Lung (tissue), 12 donors: ENCODE measurements around the gene CPT1B. TPM values are rescaled to one million over a fixed set of nuclear protein-coding genes. Genes with fewer than 3 reads are reported as not detected.

Source experiments
- ATAC-seq: fragments of 200-7000 bp; cut with Tn5 transposase; one replicate; pipeline ENCODE4 v1.9.1; 2020; ENCODE audit warnings: moderate number of reproducible peaks; ENCODE audit not compliant: insufficient read depth, low FRiP score
- DNase-seq, 3 donors: peaks; one replicate each; pipeline ENCODE4 v3.0.0-alpha.2; 2013 to 2017
- H3K27ac ChIP-seq, 2 donors: one replicate each; pipeline ENCODE4 v1.5.1; 2013; ENCODE audit warnings: mild to moderate bottlenecking in 2 of 2, moderate library complexity in 2 of 2, control low read depth in 1 of 2, inconsistent platforms in 1 of 2, low read depth in 1 of 2, low read length in 1 of 2
- H3K27me3 ChIP-seq, 3 donors: one replicate each; pipeline ENCODE4 v1.5.1; 2013; ENCODE audit warnings: low read length in 2 of 3; ENCODE audit not compliant: control insufficient read depth in 3 of 3, insufficient read depth in 3 of 3
- H3K36me3 ChIP-seq, 4 donors: one replicate each; pipeline ENCODE4 v1.5.1; 2013; ENCODE audit warnings: low read length in 4 of 4, mild to moderate bottlenecking in 1 of 4, moderate library complexity in 1 of 4; ENCODE audit not compliant: control insufficient read depth in 4 of 4, insufficient read depth in 4 of 4
- H3K4me1 ChIP-seq, 5 donors: one replicate each; pipeline ENCODE4 v1.5.1; 2013; ENCODE audit warnings: low read length in 5 of 5, mild to moderate bottlenecking in 2 of 5, moderate library complexity in 1 of 5; ENCODE audit not compliant: control insufficient read depth in 5 of 5, insufficient read depth in 5 of 5
- H3K4me3 ChIP-seq: one replicate; pipeline ENCODE4 v1.5.1; 2013; ENCODE audit warnings: mild to moderate bottlenecking, control low read depth, moderate library complexity
- H3K9ac ChIP-seq, 2 donors: one replicate each; pipeline ENCODE4 v1.5.1; 2013; ENCODE audit warnings: low read length in 2 of 2, control low read depth in 1 of 2; ENCODE audit not compliant: insufficient read depth in 1 of 2
- H3K9me3 ChIP-seq, 4 donors: one replicate each; pipeline ENCODE4 v1.5.1; 2013; ENCODE audit warnings: low read length in 3 of 4, mild to moderate bottlenecking in 1 of 4, moderate library complexity in 1 of 4; ENCODE audit not compliant: control insufficient read depth in 4 of 4, insufficient read depth in 3 of 4
- CTCF ChIP-seq: IDR thresholded peaks from 2 replicates; pipeline ENCODE4 v1.5.1; 2012; ENCODE audit warnings: mild to moderate bottlenecking; ENCODE audit errors: control extremely low read depth, extremely low read depth
- WGBS, 2 donors: extraction: QIAGEN DNeasy Blood & Tissue Kit; methylation state at CpG; one replicate each; pipeline ENCODE4 v1.1.7; 2013; 5-methylcytosine and 5-hydroxymethylcytosine counted together
- polyA plus RNA-seq, 2 donors: library from polyadenylated mRNA; stranded (reverse); fragments of 200-250 nt; gene quantifications; one replicate each; pipeline ENCODE4 v1.2.1, GENCODE V29; 2013
- total RNA-seq, 2 donors: library from RNA; depleted of rRNA in 1 of 2; stranded (reverse); fragments of >200 nt in 1 of 2; gene quantifications; one replicate each; pipeline ENCODE4 v1.2.1, GENCODE V29; 2014 to 2021
- donor health status: control.
- donor health status: control.
- donor health status: Bipolar disorder and iron deficiency.
- donor health status: healthy.
- donor health status: DM: yes; HTN: yes; CAD: no.

Gene CPT1B
- total and polyA plus RNA-seq, 4 donors, result 5.7 to 21.2 (median 13.2) TPM

- H3K36me3 ChIP-seq, result peaks cover 0 to 11% (median 0%) of the 10 kb centered on the region in 4 donors
- ATAC-seq (no peak), DNase-seq (peak in 2 of 3 donors; percentile 26 to 34)
- no peak overlapping the region for H3K9ac ChIP-seq
- H3K4me1 ChIP-seq, result peaks cover 0 to 8% (median 0%) of the 10 kb centered on the region in 5 donors
- peaks cover 0 to 11% (median 2%) of the 10 kb centered on the region in 3 donors for H3K27me3 ChIP-seq
- H3K27ac ChIP-seq, result no peak overlapping the region
- H3K4me3 ChIP-seq, result no peak overlapping the region
- no peaks in the 10 kb centered on the region for H3K9me3 ChIP-seq
- TF ChIP-seq CTCF, result no peak
- WGBS, 2 donors, result 68 to 78% methylated on average over 5 of the region's 5 CpGs
These were observed 2.2 kb downstream of the CPT1B start for GRCh38 chr22:50576070-50576469.

GRCh38 chr22:50575426-50575941, 2.7 kb downstream of the CPT1B start:
- H3K4me1 ChIP-seq, result peaks cover 0 to 8% (median 0%) of the 10 kb centered on the region in 5 donors
- 89 to 96% methylated on average over 7 to 8 of the region's 8 CpGs for WGBS, 2 donors
- H3K4me3 ChIP-seq, result no peak overlapping the region
- TF ChIP-seq CTCF, result no peak
- no peak overlapping the region for H3K27ac ChIP-seq
- DNase-seq (no peak), ATAC-seq (no peak)
- H3K36me3 ChIP-seq, result peaks cover 0 to 13% (median 0%) of the 10 kb centered on the region in 4 donors
- peaks cover 0 to 11% (median 2%) of the 10 kb centered on the region in 3 donors for H3K27me3 ChIP-seq
- H3K9ac ChIP-seq, result no peak overlapping the region
- H3K9me3 ChIP-seq, result no peaks in the 10 kb centered on the region

- no peak for DNase-seq
- Histone ChIP-seq H3K4me3 (no peak overlapping the region), H3K9ac (no peak overlapping the region), H3K36me3 (peaks cover 0 to 6% (median 0%) of the 10 kb centered on the region in 4 donors), H3K27me3 (peaks cover 0 to 11% (median 2%) of the 10 kb centered on the region in 3 donors), H3K27ac (no peak overlapping the region), H3K4me1 (peaks cover 0 to 8% (median 0%) of the 10 kb centered on the region in 5 donors), H3K9me3 (no peaks in the 10 kb centered on the region)
- ATAC-seq, result no peak
- 84 to 94% methylated on average over 11 of the region's 11 CpGs for WGBS, 2 donors
- TF ChIP-seq CTCF, result no peak
These were observed 3.9 kb downstream of the CPT1B start for GRCh38 chr22:50574383-50574755.
